Measurements from ENCODE around the gene NCKAP5. TPM values are rescaled to one million over a fixed set of nuclear protein-coding genes. Genes with fewer than 3 reads are reported as not detected.

The NCKAP5 gene
- total and polyA plus RNA-seq, 8 donors, result 0.23 to 1.5 (median 0.44) TPM

GRCh38 chr2:132652474-132652873, 915.8 kb downstream of the NCKAP5 start:
- no peak for ATAC-seq
- H3K9me3 ChIP-seq, result no peaks in the 10 kb centered on the region
- 81 to 86% methylated on average over 8 of the region's 8 CpGs for WGBS, 2 donors
- no peaks in the 10 kb centered on the region for H3K4me1 ChIP-seq
- no peak for TF ChIP-seq CTCF (IDR thresholded peaks at IDR 0.05)
- H3K36me3 ChIP-seq, result no peaks in the 10 kb centered on the region
- DNase-seq, result no peak
- no peak for FAIRE-seq
- H3K4me3 ChIP-seq, result no peak overlapping the region
- H3K27me3 ChIP-seq, result no peaks in the 10 kb centered on the region
- intact Hi-C loops (cut with DNase I), result no loop called here
- H3K27ac ChIP-seq, result no peak overlapping the region

GRCh38 chr2:132651115-132652045, 916.9 kb downstream of the NCKAP5 start:
- Histone ChIP-seq H3K4me3 (no peak overlapping the region), H3K27ac (no peak overlapping the region), H3K36me3 (no peaks in the 10 kb centered on the region), H3K27me3 (no peaks in the 10 kb centered on the region), H3K9me3 (no peaks in the 10 kb centered on the region), H3K4me1 (no peaks in the 10 kb centered on the region)
- ATAC-seq, result peak in 2 of 4 donors; percentile 72 to 84
- intact Hi-C loops (cut with DNase I), result no loop called here
- FAIRE-seq, result no peak
- no peak for DNase-seq
- 46 to 73% methylated on average over 12 of the region's 12 CpGs for WGBS, 2 donors
- peak in 3 of 4 donors; percentile 25 to 44 (median 30) for TF ChIP-seq CTCF (IDR thresholded peaks at IDR 0.05)

- intact Hi-C loops (cut with DNase I), result no loop called here
- FAIRE-seq (no peak), ATAC-seq (no peak), DNase-seq (no peak)
- Histone ChIP-seq H3K36me3 (no peaks in the 10 kb centered on the region), H3K9me3 (no peaks in the 10 kb centered on the region), H3K27ac (no peak overlapping the region), H3K4me1 (no peaks in the 10 kb centered on the region), H3K4me3 (no peak overlapping the region), H3K27me3 (no peaks in the 10 kb centered on the region)
- 89% methylated on average over 8 of the region's 8 CpGs for WGBS, 2 donors
- TF ChIP-seq CTCF (IDR thresholded peaks at IDR 0.05), result no peak
These were observed 921.6 kb downstream of the NCKAP5 start for GRCh38 chr2:132646540-132647108.

- no peak overlapping the region for H3K27ac ChIP-seq
- DNase-seq (no peak), FAIRE-seq (no peak), ATAC-seq (peak in 1 of 4 donors; percentile 22)
- H3K4me1 ChIP-seq, result no peaks in the 10 kb centered on the region
- no peak for TF ChIP-seq CTCF (IDR thresholded peaks at IDR 0.05)
- intact Hi-C loops (cut with DNase I), result no loop called here
- no peaks in the 10 kb centered on the region for H3K36me3 ChIP-seq
- H3K4me3 ChIP-seq, result no peak overlapping the region
- 89 to 91% methylated on average over 18 of the region's 18 CpGs for WGBS, 2 donors
- H3K27me3 ChIP-seq, result no peaks in the 10 kb centered on the region
- no peaks in the 10 kb centered on the region for H3K9me3 ChIP-seq
These were observed 922.3 kb downstream of the NCKAP5 start for GRCh38 chr2:132645722-132646539.

Data from pancreas (tissue), 10 donors.